Measurements from ENCODE around the gene C2CD4D.

C2CD4D gene

GRCh38 chr1:151802372-151802771 lies 37.2 kb downstream of the C2CD4D start:
- Histone ChIP-seq H3K4me2 (ENCODE audit: low read length, poor library complexity, severe bottlenecking) (no peak overlapping the region), H3K9ac (ENCODE audit: low read length) (no peak overlapping the region), H4K8ac (ENCODE audit: low read length) (no peak overlapping the region), H3K36me3 (ENCODE audit: control insufficient read depth in 1 of 2, insufficient read depth in 2 of 2, low read depth in 1 of 2, low read length in 2 of 2) (no peaks in the 10 kb centered on the region), H3K4ac (ENCODE audit: low read depth in 1 of 2, low read length in 2 of 2) (no peak overlapping the region), H3K9me3 (ENCODE audit: control insufficient read depth, low read length) (no peaks in the 10 kb centered on the region), H2AFZ (ENCODE audit: low read depth, low read length) (no peak overlapping the region), H4K91ac (ENCODE audit: low read length) (no peak overlapping the region), H3K23ac (ENCODE audit: low read length in 2 of 2) (no peak overlapping the region), H3K79me1 (replicated peaks; ENCODE audit: low read length, poor library complexity, severe bottlenecking) (no peaks in the 10 kb centered on the region), H3K27me3 (ENCODE audit: control insufficient read depth in 1 of 2, insufficient read depth in 1 of 2, low read length in 2 of 2) (peaks cover 97 to 99% of the 10 kb centered on the region in 2 experiments), H2BK12ac (ENCODE audit: low read length in 2 of 2) (no peak overlapping the region), H2BK120ac (ENCODE audit: low read depth, low read length) (no peak overlapping the region), H3K27ac (ENCODE audit: low read length, poor library complexity, severe bottlenecking) (no peak overlapping the region), H2AK5ac (ENCODE audit: low read length, severe bottlenecking) (no peak overlapping the region), H3K18ac (ENCODE audit: low read depth in 1 of 2, low read length in 2 of 2) (no peak overlapping the region), H3K4me1 (ENCODE audit: control insufficient read depth, insufficient read depth, low read depth, low read length) (no peaks in the 10 kb centered on the region), H3K14ac (ENCODE audit: low read length in 2 of 2) (no peak overlapping the region), H2BK5ac (ENCODE audit: low read depth, low read length, poor library complexity, severe bottlenecking) (no peak overlapping the region), H3K4me3 (ENCODE audit: insufficient read depth in 1 of 2, low read depth in 1 of 2, low read length in 2 of 2) (no peak overlapping the region), H2BK15ac (ENCODE audit: low read depth, poor library complexity, severe bottlenecking) (no peak overlapping the region)
- no peak for DNase-seq
- WGBS: 82% methylated on average over 5 of the region's 5 CpGs

DNA sequence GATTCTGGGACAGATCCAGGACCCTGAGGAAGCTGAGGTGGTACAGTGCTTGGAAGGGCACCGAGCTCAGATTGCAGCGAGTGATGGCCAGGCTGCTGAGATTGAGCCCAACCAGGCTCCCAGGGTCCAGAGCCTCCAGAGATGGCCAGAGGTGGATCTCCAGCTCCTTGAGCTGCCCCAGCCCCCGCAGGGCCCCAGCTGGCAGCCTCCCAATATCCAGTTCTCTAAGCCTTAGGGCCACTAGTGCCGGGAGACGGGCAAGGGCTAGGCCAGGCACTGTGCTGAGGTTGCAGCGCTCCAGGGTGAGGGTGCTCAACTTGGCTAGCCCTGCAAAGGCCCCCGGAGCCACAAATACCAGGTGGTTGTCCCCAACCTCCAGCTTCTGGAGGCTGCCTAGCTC lies 37.8 kb downstream of the C2CD4D start:
- no peak for DNase-seq
- H3K4me3 ChIP-seq (ENCODE audit: insufficient read depth in 1 of 2, low read depth in 1 of 2, low read length in 2 of 2): no peak overlapping the region
- no peaks in the 10 kb centered on the region for H3K4me1 ChIP-seq (ENCODE audit: control insufficient read depth, insufficient read depth, low read depth, low read length)
- H3K18ac ChIP-seq (ENCODE audit: low read depth in 1 of 2, low read length in 2 of 2): no peak overlapping the region
- no peaks in the 10 kb centered on the region for H3K79me1 ChIP-seq (replicated peaks; ENCODE audit: low read length, poor library complexity, severe bottlenecking)
- H3K27ac ChIP-seq (ENCODE audit: low read length, poor library complexity, severe bottlenecking): no peak overlapping the region
- no peak overlapping the region for H2AK5ac ChIP-seq (ENCODE audit: low read length, severe bottlenecking)
- 86% methylated on average over 7 of the region's 7 CpGs for WGBS
- H3K23ac ChIP-seq (ENCODE audit: low read length in 2 of 2): no peak overlapping the region
- no peak overlapping the region for H2BK12ac ChIP-seq (ENCODE audit: low read length in 2 of 2)
- H3K9me3 ChIP-seq (ENCODE audit: control insufficient read depth, low read length): no peaks in the 10 kb centered on the region
- H4K91ac ChIP-seq (ENCODE audit: low read length): no peak overlapping the region
- no peak overlapping the region for H3K9ac ChIP-seq (ENCODE audit: low read length)
- no peaks in the 10 kb centered on the region for H3K36me3 ChIP-seq (ENCODE audit: control insufficient read depth in 1 of 2, insufficient read depth in 2 of 2, low read depth in 1 of 2, low read length in 2 of 2)
- no peak overlapping the region for H3K14ac ChIP-seq (ENCODE audit: low read length in 2 of 2)
- H2BK15ac ChIP-seq (ENCODE audit: low read depth, poor library complexity, severe bottlenecking): no peak overlapping the region
- H2BK120ac ChIP-seq (ENCODE audit: low read depth, low read length): no peak overlapping the region
- H2BK5ac ChIP-seq (ENCODE audit: low read depth, low read length, poor library complexity, severe bottlenecking): no peak overlapping the region
- no peak overlapping the region for H3K4me2 ChIP-seq (ENCODE audit: low read length, poor library complexity, severe bottlenecking)
- H4K8ac ChIP-seq (ENCODE audit: low read length): no peak overlapping the region
- H3K4ac ChIP-seq (ENCODE audit: low read depth in 1 of 2, low read length in 2 of 2): no peak overlapping the region
- no peak overlapping the region for H2AFZ ChIP-seq (ENCODE audit: low read depth, low read length)
- H3K27me3 ChIP-seq (ENCODE audit: control insufficient read depth in 1 of 2, insufficient read depth in 1 of 2, low read length in 2 of 2): peaks cover 96 to 99% of the 10 kb centered on the region in 2 experiments

GRCh38 chr1:151801310-151801820 lies 38.3 kb downstream of the C2CD4D start:
- H3K18ac ChIP-seq (ENCODE audit: low read depth in 1 of 2, low read length in 2 of 2): no peak overlapping the region
- H2BK120ac ChIP-seq (ENCODE audit: low read depth, low read length): no peak overlapping the region
- H4K8ac ChIP-seq (ENCODE audit: low read length): no peak overlapping the region
- H2BK12ac ChIP-seq (ENCODE audit: low read length in 2 of 2): no peak overlapping the region
- H2AK5ac ChIP-seq (ENCODE audit: low read length, severe bottlenecking): no peak overlapping the region
- H4K91ac ChIP-seq (ENCODE audit: low read length): no peak overlapping the region
- no peak overlapping the region for H3K4me2 ChIP-seq (ENCODE audit: low read length, poor library complexity, severe bottlenecking)
- H3K4ac ChIP-seq (ENCODE audit: low read depth in 1 of 2, low read length in 2 of 2): no peak overlapping the region
- H2BK15ac ChIP-seq (ENCODE audit: low read depth, poor library complexity, severe bottlenecking): no peak overlapping the region
- no peak overlapping the region for H3K9ac ChIP-seq (ENCODE audit: low read length)
- H3K27me3 ChIP-seq (ENCODE audit: control insufficient read depth in 1 of 2, insufficient read depth in 1 of 2, low read length in 2 of 2): peaks cover 96 to 99% of the 10 kb centered on the region in 2 experiments
- H2BK5ac ChIP-seq (ENCODE audit: low read depth, low read length, poor library complexity, severe bottlenecking): no peak overlapping the region
- no peak overlapping the region for H3K4me3 ChIP-seq (ENCODE audit: insufficient read depth in 1 of 2, low read depth in 1 of 2, low read length in 2 of 2)
- H3K23ac ChIP-seq (ENCODE audit: low read length in 2 of 2): no peak overlapping the region
- no peaks in the 10 kb centered on the region for H3K36me3 ChIP-seq (ENCODE audit: control insufficient read depth in 1 of 2, insufficient read depth in 2 of 2, low read depth in 1 of 2, low read length in 2 of 2)
- no peak for DNase-seq
- H3K79me1 ChIP-seq (replicated peaks; ENCODE audit: low read length, poor library complexity, severe bottlenecking): no peaks in the 10 kb centered on the region
- H3K9me3 ChIP-seq (ENCODE audit: control insufficient read depth, low read length): no peaks in the 10 kb centered on the region
- H2AFZ ChIP-seq (ENCODE audit: low read depth, low read length): no peak overlapping the region
- H3K14ac ChIP-seq (ENCODE audit: low read length in 2 of 2): no peak overlapping the region
- no peak overlapping the region for H3K27ac ChIP-seq (ENCODE audit: low read length, poor library complexity, severe bottlenecking)
- WGBS: 95% methylated on average over 12 of the region's 12 CpGs
- H3K4me1 ChIP-seq (ENCODE audit: control insufficient read depth, insufficient read depth, low read depth, low read length): no peaks in the 10 kb centered on the region

- no peaks in the 10 kb centered on the region for H3K36me3 ChIP-seq (ENCODE audit: control insufficient read depth in 1 of 2, insufficient read depth in 2 of 2, low read depth in 1 of 2, low read length in 2 of 2)
- H2BK12ac ChIP-seq (ENCODE audit: low read length in 2 of 2): no peak overlapping the region
- H3K4me2 ChIP-seq (ENCODE audit: low read length, poor library complexity, severe bottlenecking): no peak overlapping the region
- no peak overlapping the region for H3K23ac ChIP-seq (ENCODE audit: low read length in 2 of 2)
- H3K4me1 ChIP-seq (ENCODE audit: control insufficient read depth, insufficient read depth, low read depth, low read length): no peaks in the 10 kb centered on the region
- H3K9me3 ChIP-seq (ENCODE audit: control insufficient read depth, low read length): no peaks in the 10 kb centered on the region
- H3K18ac ChIP-seq (ENCODE audit: low read depth in 1 of 2, low read length in 2 of 2): no peak overlapping the region
- no peak overlapping the region for H3K9ac ChIP-seq (ENCODE audit: low read length)
- H2BK5ac ChIP-seq (ENCODE audit: low read depth, low read length, poor library complexity, severe bottlenecking): no peak overlapping the region
- H2AK5ac ChIP-seq (ENCODE audit: low read length, severe bottlenecking): no peak overlapping the region
- peaks cover 95 to 99% of the 10 kb centered on the region in 2 experiments for H3K27me3 ChIP-seq (ENCODE audit: control insufficient read depth in 1 of 2, insufficient read depth in 1 of 2, low read length in 2 of 2)
- no peak overlapping the region for H3K27ac ChIP-seq (ENCODE audit: low read length, poor library complexity, severe bottlenecking)
- no peak overlapping the region for H2BK15ac ChIP-seq (ENCODE audit: low read depth, poor library complexity, severe bottlenecking)
- 81% methylated on average over 8 of the region's 8 CpGs for WGBS
- no peak overlapping the region for H2BK120ac ChIP-seq (ENCODE audit: low read depth, low read length)
- no peaks in the 10 kb centered on the region for H3K79me1 ChIP-seq (replicated peaks; ENCODE audit: low read length, poor library complexity, severe bottlenecking)
- no peak for DNase-seq
- H4K91ac ChIP-seq (ENCODE audit: low read length): no peak overlapping the region
- no peak overlapping the region for H2AFZ ChIP-seq (ENCODE audit: low read depth, low read length)
- no peak overlapping the region for H3K14ac ChIP-seq (ENCODE audit: low read length in 2 of 2)
- H4K8ac ChIP-seq (ENCODE audit: low read length): no peak overlapping the region
- H3K4ac ChIP-seq (ENCODE audit: low read depth in 1 of 2, low read length in 2 of 2): no peak overlapping the region
- no peak overlapping the region for H3K4me3 ChIP-seq (ENCODE audit: insufficient read depth in 1 of 2, low read depth in 1 of 2, low read length in 2 of 2)
Observed at GRCh38 chr1:151800830-151801229, 38.8 kb downstream of the C2CD4D start.
